Hematopoietic multipotent progenitor cell treated with erythropoietin and hydrocortisone succinate and interleukin-3 and kit ligand, for 17 days (in vitro differentiated cells): Measurements from ENCODE around the gene CD81.

Source experiments
- DNase-seq: peaks from one replicate; pipeline ENCODE4 v3.0.0-alpha.2; 2015; ENCODE audit warnings: low spot score

The CD81 gene

GRCh38 chr11:2421996-2422395 is 44.9 kb downstream of the CD81 start:
- no peak for DNase-seq

GRCh38 chr11:2422461-2423156 is 45.5 kb downstream of the CD81 start:
- no peak for DNase-seq

GRCh38 chr11:2423157-2424025 is 46.3 kb downstream of the CD81 start:
- no peak for DNase-seq

GRCh38 chr11:2424811-2425495 is 47.8 kb downstream of the CD81 start:
- DNase-seq: no peak

GRCh38 chr11:2425506-2425905 is 48.4 kb downstream of the CD81 start:
- DNase-seq: no peak

- DNase-seq: no peak
Observed at GRCh38 chr11:2426221-2426620, 49.1 kb downstream of the CD81 start.

GRCh38 chr11:2426826-2427521 is 49.9 kb downstream of the CD81 start:
- DNase-seq: no peak

DNA sequence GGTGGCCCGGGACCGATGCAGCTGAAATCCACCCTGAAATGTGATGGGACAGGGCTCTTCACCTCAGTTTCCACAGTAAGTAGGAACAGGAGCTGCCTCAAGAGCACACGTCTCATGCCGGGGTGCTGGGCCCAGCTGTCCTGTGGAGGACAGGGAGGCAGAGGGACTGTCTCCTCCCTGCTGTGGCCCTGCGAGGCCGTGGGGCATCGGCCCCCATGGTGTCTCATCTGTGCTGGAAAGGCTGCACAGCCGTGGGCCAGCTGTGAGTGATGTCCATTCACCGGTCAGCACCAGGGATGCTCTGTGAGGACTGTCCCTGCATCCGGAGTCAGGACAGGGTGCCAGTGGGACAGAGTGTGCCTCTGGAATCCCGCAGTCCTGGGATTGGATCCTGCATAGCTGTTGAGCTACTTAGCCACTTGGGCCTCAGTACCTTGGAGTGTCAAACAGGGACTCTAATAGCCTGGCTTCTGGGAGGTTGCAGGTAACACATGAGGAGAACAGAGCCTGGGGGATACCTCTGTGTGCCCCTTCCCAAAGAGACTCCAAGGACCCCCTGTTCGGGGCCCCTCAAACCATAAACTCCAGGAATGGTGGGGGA is 50.7 kb downstream of the CD81 start:
- DNase-seq: no peak

DNA sequence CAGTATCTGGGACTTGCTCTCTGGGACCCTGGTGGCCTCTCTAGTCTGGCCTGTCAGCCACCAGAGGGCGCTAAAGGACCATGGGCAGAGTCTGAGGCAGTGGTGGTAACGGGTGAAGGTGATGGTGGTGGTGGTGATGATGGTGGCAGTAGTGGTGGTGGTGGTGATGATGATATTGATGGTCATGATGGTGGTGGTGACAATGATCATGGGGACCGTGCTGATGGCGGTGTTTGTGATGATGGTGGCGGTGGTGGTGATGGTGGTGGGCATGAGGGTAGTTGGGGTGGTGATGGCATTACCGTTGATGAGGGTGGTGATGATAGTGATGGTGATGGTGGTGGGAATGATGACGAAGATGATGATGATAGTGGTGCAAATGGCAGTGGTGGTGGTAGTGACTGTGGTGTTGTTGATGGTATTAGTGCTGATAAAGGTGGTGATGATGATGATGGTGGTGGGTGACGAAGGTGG is 51.2 kb downstream of the CD81 start:
- DNase-seq: peak; percentile 67

GRCh38 chr11:2431395-2431794 is 54.3 kb downstream of the CD81 start:
- no peak for DNase-seq

DNA sequence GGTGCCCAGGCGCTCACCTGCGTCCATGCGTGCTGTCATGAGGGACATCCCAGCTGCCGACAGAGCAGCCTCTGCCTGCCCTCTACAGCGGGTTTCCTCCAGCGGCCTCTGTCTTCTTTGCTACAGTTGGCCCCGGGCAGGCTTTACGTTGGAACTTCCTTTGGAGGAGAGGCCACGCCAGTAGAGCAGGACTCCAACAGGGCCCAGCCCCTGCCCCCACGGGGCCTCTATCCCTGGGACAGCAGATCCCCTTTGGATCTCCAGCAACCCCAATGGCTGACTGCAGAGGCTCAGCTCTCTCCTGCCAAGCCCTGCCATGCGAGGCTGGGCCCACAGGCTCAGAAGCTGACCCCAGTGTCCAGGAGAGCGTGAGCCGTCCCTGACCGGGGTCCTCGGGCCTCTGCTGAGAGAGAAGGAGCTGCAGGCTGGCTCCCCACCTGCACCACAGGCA is 55.1 kb downstream of the CD81 start:
- no peak for DNase-seq

DNA sequence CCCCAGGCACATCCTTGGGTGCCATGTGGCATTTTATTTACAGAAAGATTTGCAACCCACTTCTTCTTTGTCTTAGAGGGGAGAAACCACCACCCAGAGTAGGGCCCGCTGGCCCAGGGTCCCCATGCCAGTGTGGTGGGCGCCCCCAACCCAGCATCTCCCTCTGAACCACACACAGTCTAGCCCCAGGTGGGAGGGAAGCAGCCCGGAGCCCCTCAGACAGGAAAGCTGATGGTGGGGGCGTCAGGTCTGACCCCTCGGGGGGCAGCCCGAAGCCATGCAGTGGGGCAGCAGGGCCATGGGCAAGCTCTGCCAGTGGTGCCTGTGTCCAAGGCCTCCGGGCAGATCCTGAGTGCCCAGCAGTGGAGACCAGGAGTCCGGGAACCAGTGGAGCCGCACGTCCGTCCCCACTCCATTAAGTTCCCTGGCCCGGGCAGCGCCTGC is 55.5 kb downstream of the CD81 start:
- no peak for DNase-seq

- no peak for DNase-seq
Observed at GRCh38 chr11:2433106-2433925, 56.2 kb downstream of the CD81 start.

GRCh38 chr11:2434008-2434407 is 56.9 kb downstream of the CD81 start:
- no peak for DNase-seq

GRCh38 chr11:2434506-2435255 is 57.6 kb downstream of the CD81 start:
- DNase-seq: no peak

- no peak for DNase-seq
Observed at GRCh38 chr11:2435288-2436012, 58.3 kb downstream of the CD81 start.

DNA sequence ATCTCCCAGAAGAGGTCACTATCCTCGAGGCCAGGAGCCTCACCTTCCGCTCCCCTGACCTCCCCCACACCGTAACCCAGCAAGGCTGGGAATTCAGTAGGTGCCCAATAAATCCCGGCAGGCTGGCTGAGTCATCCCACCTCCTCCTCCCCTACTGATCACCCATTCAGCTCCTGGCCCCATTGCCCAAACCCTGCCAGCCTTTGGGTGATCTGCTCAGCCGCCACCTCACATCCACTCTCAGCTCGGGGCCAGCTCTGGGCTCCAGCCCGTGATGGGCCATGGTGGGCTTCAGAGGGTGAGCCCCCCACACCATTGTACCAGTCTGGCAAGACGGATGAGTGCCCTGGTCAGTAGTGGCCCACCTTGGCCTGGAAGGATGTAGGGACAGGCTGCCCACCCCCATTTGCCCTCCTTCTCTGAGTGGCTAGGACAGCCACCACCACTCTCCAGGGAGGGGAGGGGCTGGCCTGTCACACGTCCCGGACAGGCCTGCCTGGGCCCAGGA is 59.0 kb downstream of the CD81 start:
- no peak for DNase-seq

- no peak for DNase-seq
Observed at GRCh38 chr11:2436521-2437031, 59.5 kb downstream of the CD81 start.

- no peak for DNase-seq
Observed at GRCh38 chr11:2437516-2437915, 60.4 kb downstream of the CD81 start.
